HG02981 (cell line): ENCODE results near the gene ANGPTL4.
"Not testable (repeated sequence)": the region's sequence is repeated elsewhere in the genome, so short reads cannot be mapped to it uniquely, and the experiment has no call there.

Experiments used
- ATAC-seq: cut with Tn5 transposase; IDR thresholded peaks from one replicate; pipeline ENCODE4 v1.9.1; 2021; ENCODE audit warnings: mild to moderate bottlenecking, moderate library complexity; ENCODE audit not compliant: unreplicated experiment

Gene ANGPTL4, protein sequence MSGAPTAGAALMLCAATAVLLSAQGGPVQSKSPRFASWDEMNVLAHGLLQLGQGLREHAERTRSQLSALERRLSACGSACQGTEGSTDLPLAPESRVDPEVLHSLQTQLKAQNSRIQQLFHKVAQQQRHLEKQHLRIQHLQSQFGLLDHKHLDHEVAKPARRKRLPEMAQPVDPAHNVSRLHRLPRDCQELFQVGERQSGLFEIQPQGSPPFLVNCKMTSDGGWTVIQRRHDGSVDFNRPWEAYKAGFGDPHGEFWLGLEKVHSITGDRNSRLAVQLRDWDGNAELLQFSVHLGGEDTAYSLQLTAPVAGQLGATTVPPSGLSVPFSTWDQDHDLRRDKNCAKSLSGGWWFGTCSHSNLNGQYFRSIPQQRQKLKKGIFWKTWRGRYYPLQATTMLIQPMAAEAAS

DNA sequence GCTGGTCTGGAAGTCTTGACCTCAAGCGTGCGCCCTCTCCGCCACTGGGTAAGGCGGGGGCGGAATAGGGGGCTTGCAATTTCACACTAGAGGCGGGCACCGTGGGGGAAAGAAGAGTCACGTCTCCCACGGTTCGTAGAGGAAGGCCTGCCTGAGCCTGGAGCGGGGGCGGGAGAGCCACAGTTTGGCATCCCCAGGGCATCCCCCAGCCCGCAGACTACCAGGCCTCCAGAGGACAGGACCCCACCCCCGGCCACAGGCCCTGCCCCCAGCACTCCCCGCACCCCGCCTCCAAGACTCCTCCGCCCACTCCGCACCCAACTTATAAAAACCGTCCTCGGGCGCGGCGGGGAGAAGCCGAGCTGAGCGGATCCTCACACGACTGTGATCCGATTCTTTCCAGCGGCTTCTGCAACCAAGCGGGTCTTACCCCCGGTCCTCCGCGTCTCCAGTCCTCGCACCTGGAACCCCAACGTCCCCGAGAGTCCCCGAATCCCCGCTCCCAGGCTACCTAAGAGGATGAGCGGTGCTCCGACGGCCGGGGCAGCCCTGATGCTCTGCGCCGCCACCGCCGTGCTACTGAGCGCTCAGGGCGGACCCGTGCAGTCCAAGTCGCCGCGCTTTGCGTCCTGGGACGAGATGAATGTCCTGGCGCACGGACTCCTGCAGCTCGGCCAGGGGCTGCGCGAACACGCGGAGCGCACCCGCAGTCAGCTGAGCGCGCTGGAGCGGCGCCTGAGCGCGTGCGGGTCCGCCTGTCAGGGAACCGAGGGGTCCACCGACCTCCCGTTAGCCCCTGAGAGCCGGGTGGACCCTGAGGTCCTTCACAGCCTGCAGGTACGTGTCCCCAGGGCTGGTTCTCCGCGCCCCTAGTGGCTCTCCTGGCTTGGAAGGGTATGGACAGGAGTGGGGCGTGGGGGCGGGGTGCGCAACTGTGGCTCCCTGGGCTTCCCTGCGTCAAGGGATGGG is at the start of gene ANGPTL4:
ANGPTL4 (plus strand) TSS at position 353 of the 969 bp plus-strand sequence; CDS start at position 520, 167 bp downstream.
- ATAC-seq, result no peak

DNA sequence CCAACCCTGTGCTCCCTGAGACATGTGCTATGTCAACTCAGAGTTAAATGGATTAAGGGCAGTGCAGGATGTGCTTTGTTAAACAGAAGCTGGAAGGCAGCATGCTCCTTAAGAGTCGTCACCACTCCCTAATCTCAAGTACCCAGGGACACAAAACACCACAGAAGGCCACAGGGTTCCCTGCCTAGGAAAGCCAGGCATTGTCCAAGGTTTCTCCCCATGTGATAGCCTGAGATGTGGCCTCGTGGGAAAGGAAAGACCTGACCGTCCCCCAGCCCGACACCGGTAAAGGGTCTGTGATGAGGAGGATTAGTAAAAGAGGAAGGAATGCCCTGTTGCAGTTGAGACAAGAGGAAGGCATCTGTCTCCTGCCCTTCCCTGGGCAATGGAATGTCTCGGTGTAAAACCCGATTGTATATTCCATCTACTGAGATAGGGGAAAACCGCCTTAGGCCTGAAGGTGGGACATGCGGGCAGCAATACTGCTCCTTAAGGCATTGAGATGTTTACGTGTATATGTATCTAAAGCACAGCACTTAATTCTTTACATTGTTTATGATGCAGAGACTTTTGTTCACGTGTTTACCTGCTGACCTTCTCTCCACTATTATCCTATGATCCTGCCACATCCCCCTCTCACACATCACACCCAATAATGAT is 48.8 kb upstream of the ANGPTL4 start:
- not testable (repeated sequence) for ATAC-seq

DNA sequence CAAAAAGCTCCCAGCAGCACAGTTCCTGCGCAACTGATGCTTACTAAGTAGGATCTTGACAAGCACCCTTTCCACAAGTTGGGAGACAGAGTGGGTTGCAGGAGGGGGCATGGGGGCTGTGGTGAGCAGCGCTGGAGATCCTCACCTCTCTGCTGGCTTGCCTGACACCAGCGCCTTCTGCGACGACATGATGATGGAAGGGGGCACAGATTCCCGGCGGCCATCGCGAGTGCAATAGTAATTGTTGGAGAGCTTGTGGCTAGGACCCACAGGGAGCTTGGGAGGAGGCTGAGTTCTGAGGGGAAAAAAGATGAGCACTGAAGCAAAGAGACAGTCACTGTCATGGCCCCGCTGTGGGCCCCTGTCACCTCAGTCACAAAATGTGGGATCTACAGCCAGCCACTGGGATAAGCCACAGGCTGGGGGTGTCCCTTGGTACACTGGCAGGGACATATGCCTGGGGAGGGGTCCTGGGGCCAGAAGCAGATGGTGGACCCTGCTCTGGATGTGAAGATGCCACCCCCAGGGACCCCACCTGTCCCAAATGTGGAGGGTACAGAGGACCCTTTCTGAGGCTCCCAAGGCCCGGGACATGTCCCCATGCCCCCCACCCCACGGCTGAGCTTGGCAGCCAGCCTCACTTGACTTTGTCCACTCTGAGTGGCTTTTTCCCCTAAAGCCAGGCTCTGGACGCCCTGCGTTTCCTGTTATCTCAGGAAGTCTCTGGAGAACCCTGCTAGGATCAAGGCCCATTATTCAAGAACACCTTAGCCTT is 47.4 kb upstream of the ANGPTL4 start:
- ATAC-seq, result no peak

DNA sequence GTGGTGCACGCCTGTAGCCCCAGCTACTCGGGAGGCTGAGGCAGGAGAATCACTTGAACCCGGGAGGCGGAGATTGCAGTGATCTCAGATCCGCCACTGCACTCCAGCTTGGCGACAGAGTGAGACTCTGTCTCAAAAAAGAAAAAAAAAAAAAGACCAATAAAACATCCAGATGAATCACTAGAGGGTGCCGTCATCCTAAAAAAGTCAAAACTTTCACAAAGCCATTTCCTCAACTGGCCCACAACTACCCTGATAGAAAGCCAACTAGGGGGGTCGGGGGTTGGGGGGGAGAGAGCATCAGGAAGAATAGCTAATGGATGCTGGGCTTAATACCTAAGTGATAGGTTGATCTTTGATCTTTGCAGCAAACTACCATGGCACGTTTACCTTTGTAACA is 45.1 kb upstream of the ANGPTL4 start:
- ATAC-seq, result not testable (repeated sequence)

DNA sequence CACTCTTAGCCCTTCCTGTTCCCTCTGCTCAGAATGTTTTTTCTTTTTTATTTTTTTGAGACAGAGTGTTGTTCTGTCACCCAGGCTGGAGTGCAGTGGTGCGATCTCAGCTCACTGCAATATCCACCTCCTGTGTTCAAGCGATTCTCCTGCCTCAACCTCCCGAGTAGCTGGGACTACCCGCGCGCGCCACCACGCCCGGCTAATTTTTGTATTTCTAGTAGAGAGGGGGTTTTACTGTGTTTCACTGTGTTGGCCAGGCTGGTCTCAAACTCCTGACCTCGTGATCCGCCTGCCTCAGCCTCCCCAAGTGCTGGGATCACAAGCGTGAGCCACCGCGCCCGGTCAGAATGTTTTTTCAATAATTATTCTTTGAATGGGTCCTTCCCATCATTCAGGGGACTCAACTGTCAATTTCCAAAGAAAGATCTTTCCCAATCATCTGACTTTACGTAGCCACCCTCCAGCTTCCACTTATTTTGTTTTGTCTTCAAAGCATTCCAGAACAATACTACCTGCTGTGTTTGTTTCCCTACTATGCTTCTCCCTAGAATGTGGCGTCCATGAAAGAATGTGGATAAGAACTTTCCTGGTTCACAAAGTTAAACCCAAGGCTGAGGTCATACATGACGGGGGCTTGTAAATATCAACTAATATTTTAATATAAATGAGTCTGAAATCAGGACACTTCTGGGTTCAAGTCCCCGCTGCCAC is 44.0 kb upstream of the ANGPTL4 start:
- ATAC-seq, result no peak

DNA sequence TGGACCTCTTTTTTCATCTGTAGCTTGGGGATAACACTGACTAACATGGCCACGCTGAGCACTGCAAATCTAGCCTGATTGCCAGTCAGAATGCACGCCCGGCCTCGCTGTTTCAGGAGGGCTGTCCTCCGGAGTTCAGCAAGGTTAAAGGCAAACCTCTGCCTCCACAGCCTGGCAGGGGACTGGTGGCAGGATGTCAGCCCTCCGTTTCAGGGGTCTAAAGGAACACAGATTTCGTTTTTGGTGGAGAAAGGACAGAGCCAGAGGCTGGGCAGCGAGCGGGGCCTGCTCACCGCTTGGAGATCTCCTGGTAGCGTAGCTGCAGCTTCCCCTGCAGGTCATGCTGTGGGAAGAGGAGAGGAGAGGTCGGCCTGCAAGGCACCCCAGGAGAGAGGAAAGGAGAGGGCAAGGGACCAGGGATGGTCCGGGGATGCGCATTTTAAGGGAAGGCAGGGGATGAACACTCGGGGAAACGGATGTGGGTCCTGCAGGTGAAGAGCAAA is 43.3 kb upstream of the ANGPTL4 start:
- peak; percentile 14 for ATAC-seq

DNA sequence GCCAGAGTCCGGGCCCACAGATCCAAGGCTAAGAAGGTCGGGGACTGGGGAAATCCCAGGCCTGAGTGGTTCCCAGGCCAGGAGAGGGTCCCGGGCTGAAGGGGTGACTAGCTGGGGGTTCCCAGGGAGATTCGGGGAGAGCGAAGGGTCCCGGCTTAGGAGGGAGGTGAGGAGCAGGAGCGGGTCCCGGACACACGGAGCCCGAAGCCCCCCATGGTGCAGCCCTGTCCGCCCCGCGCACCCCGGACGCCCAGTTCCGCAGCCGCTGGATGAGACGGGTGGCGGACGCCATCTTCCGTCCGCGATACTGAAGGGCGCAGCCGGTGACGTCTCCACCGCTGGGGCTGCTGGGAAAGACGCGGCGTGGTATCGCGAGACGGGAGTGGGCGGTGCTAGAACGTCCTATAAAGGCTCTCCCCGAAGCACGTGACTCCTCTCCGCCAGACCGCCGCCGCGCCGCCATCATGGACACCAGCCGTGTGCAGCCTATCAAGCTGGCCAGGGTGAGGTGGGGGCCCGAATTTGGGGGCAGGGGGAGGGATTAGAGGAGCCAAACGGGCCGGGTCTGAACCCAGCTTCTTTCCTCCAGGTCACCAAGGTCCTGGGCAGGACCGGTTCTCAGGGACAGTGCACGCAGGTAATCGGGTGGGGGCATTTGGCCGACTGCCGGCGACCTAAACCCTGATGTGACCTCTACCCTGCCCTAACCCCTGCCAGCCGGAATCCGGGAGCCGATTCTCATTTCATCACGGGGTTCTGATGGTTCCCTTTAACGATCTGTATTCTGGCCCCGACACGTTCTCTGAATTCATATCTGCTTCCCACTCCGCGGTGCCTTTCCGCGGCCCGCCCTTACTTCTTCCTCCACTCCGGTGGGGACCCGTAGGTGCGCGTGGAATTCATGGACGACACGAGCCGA is 42.6 kb upstream of the ANGPTL4 start, which contains the start of the genes NDUFA7 and RPS28:
NDUFA7 (minus strand) TSS at position 309 of the 919 bp plus-strand sequence; CDS start at position 292, 17 bp downstream.
RPS28 (plus strand) TSS at position 430 of the 919 bp plus-strand sequence; CDS start at position 465, 35 bp downstream.
- peak; percentile 87 for ATAC-seq

DNA sequence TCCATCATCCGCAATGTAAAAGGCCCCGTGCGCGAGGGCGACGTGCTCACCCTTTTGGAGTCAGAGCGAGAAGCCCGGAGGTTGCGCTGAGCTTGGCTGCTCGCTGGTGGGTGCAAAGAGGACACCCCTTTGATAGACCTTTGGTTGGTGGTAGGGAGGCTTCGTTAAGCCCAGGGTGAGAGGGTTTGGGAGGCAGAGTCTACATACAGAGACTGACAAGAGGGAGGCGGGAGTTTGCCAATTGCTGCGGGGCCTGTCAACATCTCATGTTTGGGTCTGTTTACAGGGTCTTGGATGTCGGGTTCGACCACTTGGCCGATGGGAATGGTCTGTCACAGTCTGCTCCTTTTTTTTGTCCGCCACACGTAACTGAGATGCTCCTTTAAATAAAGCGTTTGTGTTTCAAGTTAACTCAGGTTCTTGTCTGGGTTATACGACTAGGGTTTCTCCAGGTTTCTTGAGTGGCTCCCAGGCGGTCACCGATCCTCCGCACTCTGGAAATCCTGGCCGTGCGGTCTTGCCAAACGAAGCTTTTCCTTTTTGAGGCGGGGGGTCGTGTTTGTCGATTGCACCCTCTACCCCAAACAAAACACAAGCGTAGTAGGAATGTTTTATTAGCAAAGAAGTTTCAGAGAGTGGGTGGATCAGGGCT is 41.8 kb upstream of the ANGPTL4 start:
- no peak for ATAC-seq

DNA sequence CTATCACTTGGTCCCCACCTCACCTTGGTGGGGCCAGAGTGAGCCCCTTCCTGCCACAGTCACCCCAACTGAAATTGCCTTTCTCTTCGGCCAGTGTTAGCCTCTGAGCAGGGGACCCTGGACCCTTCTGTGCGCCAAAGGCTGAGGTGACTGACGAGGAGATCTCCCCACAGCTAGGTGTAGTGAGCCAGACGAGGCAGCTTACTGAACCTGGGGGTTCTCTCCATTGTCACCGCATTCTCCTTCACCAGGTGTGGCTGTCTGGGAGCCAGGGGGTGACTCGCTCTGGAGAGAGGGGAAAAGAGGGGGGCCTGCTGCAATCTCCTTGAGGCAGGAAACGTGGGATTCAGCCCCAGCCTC is 41.3 kb upstream of the ANGPTL4 start:
- ATAC-seq, result no peak

DNA sequence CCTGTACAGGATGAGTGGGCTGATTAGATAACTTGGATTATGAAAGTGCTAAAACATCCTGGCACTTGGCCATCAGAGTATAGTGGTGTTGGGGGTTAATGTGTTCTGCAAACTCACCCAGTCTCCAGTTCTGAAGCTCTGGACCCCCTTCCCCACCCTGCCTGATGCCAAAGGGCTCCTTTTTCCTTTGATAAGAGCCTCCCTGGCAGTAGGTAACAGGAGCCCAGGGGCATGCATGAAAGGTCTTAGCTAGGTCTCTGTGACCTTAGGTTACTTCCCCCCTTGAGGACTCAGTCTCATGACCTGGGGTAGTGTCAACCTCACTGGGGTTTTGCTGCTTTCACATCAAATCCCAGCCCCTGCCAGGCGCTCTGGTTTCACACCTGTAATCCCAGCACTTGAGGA is 40.2 kb upstream of the ANGPTL4 start:
- no peak for ATAC-seq

DNA sequence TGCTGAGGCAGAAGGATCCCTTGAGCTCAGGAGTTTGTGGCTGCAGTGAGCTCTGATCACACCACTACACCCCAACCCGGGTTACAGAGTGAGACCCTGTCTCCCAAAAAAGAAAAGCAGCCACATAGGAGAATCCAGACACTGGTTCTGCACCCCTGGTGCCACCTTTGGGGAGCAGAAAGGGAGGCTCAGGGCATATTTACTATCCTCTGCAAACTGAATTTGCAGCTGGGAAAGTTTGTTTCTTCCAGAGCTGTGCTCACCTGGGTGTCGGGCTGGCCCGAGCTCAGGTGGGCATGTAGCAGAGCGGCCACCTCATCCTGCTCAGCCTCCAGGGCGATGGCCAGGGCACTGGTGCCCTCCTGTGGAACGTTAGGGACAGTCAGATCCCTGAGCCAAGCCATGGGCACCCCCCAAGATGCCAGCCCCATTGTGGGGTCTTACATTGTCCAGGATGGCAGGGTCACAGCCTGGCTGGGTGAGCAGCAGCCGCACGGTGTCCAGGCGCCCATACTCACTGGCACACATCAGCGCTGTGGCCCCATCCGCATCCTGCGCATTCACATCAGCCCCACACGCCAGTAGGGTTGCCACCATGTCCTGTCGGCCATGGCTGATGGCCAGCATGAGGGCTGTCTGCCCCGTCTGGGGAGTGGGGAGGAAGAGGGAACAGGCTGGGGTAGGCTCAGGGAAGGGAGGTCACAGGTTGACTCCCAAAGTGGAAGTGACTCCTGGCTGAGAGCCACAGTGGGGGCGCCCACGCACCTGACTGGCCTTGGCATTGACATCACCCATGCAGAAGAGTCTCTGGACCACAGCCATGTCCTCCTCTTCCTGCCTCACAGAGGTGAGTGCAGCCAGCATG is 39.5 kb upstream of the ANGPTL4 start:
- no peak for ATAC-seq

DNA sequence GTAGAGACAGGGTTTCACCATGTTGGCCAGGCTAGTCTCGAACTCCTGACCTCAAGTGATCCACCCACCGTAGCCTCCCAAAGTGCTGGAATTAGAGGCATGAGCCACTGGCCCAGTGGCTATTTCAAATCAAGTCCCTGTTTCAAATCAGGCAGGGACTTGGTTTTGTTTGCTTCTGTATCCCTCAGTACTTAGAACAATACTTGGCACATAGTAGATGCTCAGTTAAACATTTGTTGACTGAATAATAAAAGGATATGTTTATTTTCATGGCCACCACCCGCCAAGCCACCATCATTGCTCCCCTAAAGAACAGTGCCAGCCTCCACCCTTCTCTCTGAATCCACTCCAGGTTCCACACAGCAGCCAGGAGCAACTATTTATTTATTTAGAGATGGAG is 38.5 kb upstream of the ANGPTL4 start:
- ATAC-seq, result no peak

DNA sequence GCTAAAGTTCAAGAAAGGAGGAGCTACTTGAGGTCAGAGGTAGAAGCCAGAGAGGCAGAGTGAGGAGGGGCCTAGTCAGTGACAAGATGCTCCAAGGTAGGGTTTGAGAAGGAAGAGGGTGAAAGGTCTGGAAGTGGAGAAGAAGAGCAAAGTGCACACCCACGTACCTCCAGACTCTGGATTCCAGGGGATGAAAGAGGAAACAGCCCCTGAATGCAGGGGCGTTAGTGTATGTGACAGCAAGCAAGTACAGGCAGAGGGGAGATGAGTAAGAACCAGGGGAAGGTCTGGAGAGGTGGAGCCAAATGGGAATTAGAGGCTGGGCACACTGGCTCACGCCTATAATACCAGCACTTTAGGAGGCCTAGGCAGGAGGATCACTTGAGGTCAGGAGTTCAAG is 34.0 kb upstream of the ANGPTL4 start:
- ATAC-seq, result no peak

DNA sequence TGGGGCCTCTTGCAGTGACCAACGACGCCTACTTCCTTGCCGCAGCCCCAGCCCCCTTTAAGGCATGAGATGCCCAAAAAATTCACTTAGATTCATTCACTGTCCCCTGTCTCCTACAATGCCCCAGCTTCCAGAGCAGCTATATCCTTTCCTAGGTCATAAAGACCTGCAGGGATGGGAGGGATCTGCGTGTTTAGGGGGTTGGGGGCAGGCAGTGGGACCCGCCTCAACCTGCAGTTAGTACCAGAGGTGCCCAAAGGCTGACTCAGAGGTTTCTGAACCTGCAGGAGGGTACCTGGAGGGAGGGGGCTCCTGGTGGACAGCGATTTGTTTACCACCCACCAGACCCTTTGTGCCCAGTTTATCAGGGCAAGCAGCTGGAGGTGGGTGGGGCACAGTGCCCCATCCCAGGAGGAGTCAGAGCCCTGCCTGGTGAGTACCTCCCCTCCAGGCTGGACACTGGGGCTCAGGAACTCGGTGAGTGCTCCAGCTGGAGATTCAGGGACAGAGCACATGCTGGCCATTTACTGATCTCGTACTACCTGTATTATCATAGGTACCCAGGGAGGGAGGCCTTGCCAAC is 32.6 kb upstream of the ANGPTL4 start:
- no peak for ATAC-seq

DNA sequence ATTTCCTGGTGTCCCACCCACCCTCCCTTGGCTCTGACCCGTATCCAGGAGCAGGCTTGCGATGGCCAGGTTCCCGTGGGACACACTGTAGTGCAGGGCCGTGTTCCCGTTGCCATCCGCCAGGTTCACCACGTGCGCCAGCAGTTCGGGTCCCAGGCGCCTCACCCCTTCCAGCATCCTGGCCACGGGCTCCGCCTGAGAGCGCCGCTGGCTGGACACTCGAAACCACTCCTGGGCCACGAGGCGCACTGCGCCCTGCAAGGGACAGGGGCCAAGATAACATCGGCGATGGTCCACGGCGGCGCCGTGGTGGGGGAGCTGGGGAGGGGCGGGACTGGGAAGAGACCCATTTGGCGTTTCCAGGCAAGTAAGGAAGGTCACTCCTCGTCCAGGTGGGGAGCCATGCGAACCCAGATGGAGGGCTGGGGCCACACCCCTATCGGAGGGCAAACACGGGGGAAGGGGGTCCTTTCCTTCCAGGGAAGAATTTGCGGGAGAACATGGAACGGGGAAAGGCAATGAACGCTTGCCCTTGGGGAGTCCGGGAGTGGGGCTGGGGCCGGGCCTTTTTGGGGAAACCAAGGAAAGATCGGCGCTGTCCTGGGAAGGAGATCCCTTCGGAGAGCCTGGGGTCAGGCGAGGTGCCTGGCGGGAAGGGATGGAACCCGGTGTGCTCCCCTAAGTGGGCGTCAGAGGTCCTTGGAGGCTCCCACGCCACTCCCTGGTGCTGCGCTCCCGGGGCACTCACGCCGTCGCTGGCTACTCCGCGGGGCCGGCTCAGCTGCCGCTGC is 30.8 kb upstream of the ANGPTL4 start:
- no peak for ATAC-seq
